Measurements from ENCODE around the gene OR2AG1. TPM values are rescaled to one million over a fixed set of nuclear protein-coding genes. Genes with fewer than 3 reads are reported as not detected.

The OR2AG1 gene
- polyA plus RNA-seq, 1 of the 3 experiments (the other 2 are of a cell fraction) = not detected

- Histone ChIP-seq H3K4me3 (ENCODE audit: low read depth in 2 of 2, low read length in 1 of 2) (no peak overlapping the region), H3K36me3 (replicated peaks in 1 of 2; ENCODE audit: control insufficient read depth in 1 of 2, insufficient read depth in 2 of 2, low read length in 1 of 2) (no peaks in the 10 kb centered on the region), H3K27ac (ENCODE audit: low read depth in 2 of 2, low read length in 1 of 2) (no peak overlapping the region), H3K9me3 (no peaks in the 10 kb centered on the region), H2AFZ (ENCODE audit: low read depth) (no peak overlapping the region), H3K79me2 (ENCODE audit: insufficient read depth) (no peaks in the 10 kb centered on the region), H3K4me1 (ENCODE audit: control insufficient read depth in 1 of 2, insufficient read depth in 2 of 2, low read depth in 1 of 2, low read length in 1 of 2) (no peaks in the 10 kb centered on the region), H4K20me1 (ENCODE audit: insufficient read depth) (no peaks in the 10 kb centered on the region), H3F3A (replicated peaks; ENCODE audit: insufficient read depth) (no peaks in the 10 kb centered on the region), H3K9me2 (no peaks in the 10 kb centered on the region), H3K27me3 (ENCODE audit: insufficient read depth) (peaks cover 4% of the 10 kb centered on the region; the same call in 1 of the 2 replicates), H3K9ac (no peak overlapping the region), H3K4me2 (no peak overlapping the region)
- POLR2A ChIA-PET = no interaction called here
- no peak for DNase-seq
- CTCF ChIA-PET = no interaction called here
- TF ChIP-seq RCOR1 (IDR thresholded peaks at IDR 0.05; ENCODE audit: low read length) (no peak), MEF2A (IDR thresholded peaks at IDR 0.05; ENCODE audit: borderline replicate concordance, low read depth) (no peak), EP300 (IDR thresholded peaks at IDR 0.05; ENCODE audit: borderline replicate concordance in 1 of 2, low read depth in 1 of 2, low read length in 1 of 2) (no peak), SMC3 (IDR thresholded peaks at IDR 0.05; ENCODE audit: low read depth, low read length) (no peak), RFX5 (IDR thresholded peaks at IDR 0.05; ENCODE audit: low read length) (no peak), SIN3A (IDR thresholded peaks at IDR 0.05; ENCODE audit: borderline replicate concordance, low read depth, low read length) (no peak), EZH2phosphoT487 (IDR thresholded peaks at IDR 0.05; ENCODE audit: borderline replicate concordance, low read depth) (no peak), GATA2 (CRISPR knock-in tag; IDR thresholded peaks at IDR 0.05) (no peak), FOXJ3 (CRISPR knock-in tag; IDR thresholded peaks at IDR 0.05) (no peak), MAX (IDR thresholded peaks at IDR 0.05; ENCODE audit: low read depth) (no peak), NRF1 (IDR thresholded peaks at IDR 0.05; ENCODE audit: low read depth, low read length) (no peak), NFIC (IDR thresholded peaks at IDR 0.05; ENCODE audit: borderline replicate concordance) (no peak)
These were observed 2.0 kb upstream of the OR2AG1 start for GRCh38 chr11:6780829-6781228.

- 0% methylated on average over 2 of the region's 2 CpGs for WGBS (ENCODE audit: low lambda C conversion rate)
- no peak for DNase-seq
- Histone ChIP-seq H3K27ac (ENCODE audit: low read depth in 2 of 2, low read length in 1 of 2) (no peak overlapping the region), H3F3A (replicated peaks; ENCODE audit: insufficient read depth) (no peaks in the 10 kb centered on the region), H3K4me3 (ENCODE audit: low read depth in 2 of 2, low read length in 1 of 2) (no peak overlapping the region), H3K9ac (no peak overlapping the region), H3K79me2 (ENCODE audit: insufficient read depth) (no peaks in the 10 kb centered on the region), H3K9me3 (no peaks in the 10 kb centered on the region), H3K36me3 (replicated peaks in 1 of 2; ENCODE audit: control insufficient read depth in 1 of 2, insufficient read depth in 2 of 2, low read length in 1 of 2) (no peaks in the 10 kb centered on the region), H4K20me1 (ENCODE audit: insufficient read depth) (no peaks in the 10 kb centered on the region), H2AFZ (ENCODE audit: low read depth) (no peak overlapping the region), H3K9me2 (no peaks in the 10 kb centered on the region), H3K4me1 (ENCODE audit: control insufficient read depth in 1 of 2, insufficient read depth in 2 of 2, low read depth in 1 of 2, low read length in 1 of 2) (no peaks in the 10 kb centered on the region), H3K27me3 (ENCODE audit: insufficient read depth) (no peaks in the 10 kb centered on the region; the same call in 1 of the 2 replicates), H3K4me2 (no peak overlapping the region)
- ChIA-PET POLR2A (no interaction called here), CTCF (interaction anchor here (1.4 to 1.7 kb wide), 2 partner anchors 22 to 35 kb away, joined by 3 to 6 read pairs; no protein-coding TSS in a partner anchor)
- TF ChIP-seq FOSL2 (IDR thresholded peaks at IDR 0.05; ENCODE audit: borderline replicate concordance, low read depth) (no peak), PBX3 (IDR thresholded peaks at IDR 0.05) (no peak), TCF12 (IDR thresholded peaks at IDR 0.05) (no peak), MEF2A (IDR thresholded peaks at IDR 0.05; ENCODE audit: borderline replicate concordance, low read depth) (no peak), MXI1 (IDR thresholded peaks at IDR 0.05; ENCODE audit: low read depth, low read length) (no peak), POLR2AphosphoS5 (IDR thresholded peaks at IDR 0.05; ENCODE audit: low read depth, low read length) (no peak), EZH2phosphoT487 (IDR thresholded peaks at IDR 0.05; ENCODE audit: borderline replicate concordance, low read depth) (no peak), RFX5 (IDR thresholded peaks at IDR 0.05; ENCODE audit: low read length) (no peak), TEAD4 (IDR thresholded peaks at IDR 0.05; ENCODE audit: borderline replicate concordance, insufficient read depth) (no peak), TAF1 (IDR thresholded peaks at IDR 0.05; ENCODE audit: borderline replicate concordance, low read depth, low read length) (no peak), ELF1 (IDR thresholded peaks at IDR 0.05) (no peak), SMC3 (IDR thresholded peaks at IDR 0.05; ENCODE audit: low read depth, low read length) (no peak), CHD2 (IDR thresholded peaks at IDR 0.05; ENCODE audit: low read length, partially characterized antibody) (no peak), CTCF (IDR thresholded peaks at IDR 0.05) (no peak)
- TF ChIP-seq, protein P1, sequence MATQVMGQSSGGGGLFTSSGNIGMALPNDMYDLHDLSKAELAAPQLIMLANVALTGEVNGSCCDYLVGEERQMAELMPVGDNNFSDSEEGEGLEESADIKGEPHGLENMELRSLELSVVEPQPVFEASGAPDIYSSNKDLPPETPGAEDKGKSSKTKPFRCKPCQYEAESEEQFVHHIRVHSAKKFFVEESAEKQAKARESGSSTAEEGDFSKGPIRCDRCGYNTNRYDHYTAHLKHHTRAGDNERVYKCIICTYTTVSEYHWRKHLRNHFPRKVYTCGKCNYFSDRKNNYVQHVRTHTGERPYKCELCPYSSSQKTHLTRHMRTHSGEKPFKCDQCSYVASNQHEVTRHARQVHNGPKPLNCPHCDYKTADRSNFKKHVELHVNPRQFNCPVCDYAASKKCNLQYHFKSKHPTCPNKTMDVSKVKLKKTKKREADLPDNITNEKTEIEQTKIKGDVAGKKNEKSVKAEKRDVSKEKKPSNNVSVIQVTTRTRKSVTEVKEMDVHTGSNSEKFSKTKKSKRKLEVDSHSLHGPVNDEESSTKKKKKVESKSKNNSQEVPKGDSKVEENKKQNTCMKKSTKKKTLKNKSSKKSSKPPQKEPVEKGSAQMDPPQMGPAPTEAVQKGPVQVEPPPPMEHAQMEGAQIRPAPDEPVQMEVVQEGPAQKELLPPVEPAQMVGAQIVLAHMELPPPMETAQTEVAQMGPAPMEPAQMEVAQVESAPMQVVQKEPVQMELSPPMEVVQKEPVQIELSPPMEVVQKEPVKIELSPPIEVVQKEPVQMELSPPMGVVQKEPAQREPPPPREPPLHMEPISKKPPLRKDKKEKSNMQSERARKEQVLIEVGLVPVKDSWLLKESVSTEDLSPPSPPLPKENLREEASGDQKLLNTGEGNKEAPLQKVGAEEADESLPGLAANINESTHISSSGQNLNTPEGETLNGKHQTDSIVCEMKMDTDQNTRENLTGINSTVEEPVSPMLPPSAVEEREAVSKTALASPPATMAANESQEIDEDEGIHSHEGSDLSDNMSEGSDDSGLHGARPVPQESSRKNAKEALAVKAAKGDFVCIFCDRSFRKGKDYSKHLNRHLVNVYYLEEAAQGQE (IDR thresholded peaks at IDR 0.05; ENCODE audit: low read depth, low read length) = no peak
These were observed 7.7 kb downstream of the OR2AG1 start for GRCh38 chr11:6790546-6790945.
